ENCODE measurements around the gene SMCR8.
"Not testable (repeated sequence)": the region's sequence is repeated elsewhere in the genome, so short reads cannot be mapped to it uniquely, and the experiment has no call there.

The SMCR8 gene

GRCh38 chr17:18326039-18326438 is 10.9 kb downstream of the SMCR8 start:
- TF ChIP-seq CTCF (conservative IDR thresholded peaks at IDR 0.05), result no peak
- no peak for TF ChIP-seq ZFX (IDR thresholded peaks at IDR 0.05)

GRCh38 chr17:18326572-18326971 is 11.5 kb downstream of the SMCR8 start:
- no peak for TF ChIP-seq CTCF (conservative IDR thresholded peaks at IDR 0.05)
- TF ChIP-seq ZFX (IDR thresholded peaks at IDR 0.05), result no peak
- H3K27ac ChIP-seq, result no peak overlapping the region

More at GRCh38 chr17:18326039-18326438, 10.9 kb downstream of the SMCR8 start:
- no peak overlapping the region for H3K27ac ChIP-seq

- no peak for TF ChIP-seq CTCF (conservative IDR thresholded peaks at IDR 0.05)
- no peak overlapping the region for H3K27ac ChIP-seq
These were observed 12.0 kb downstream of the SMCR8 start for GRCh38 chr17:18327093-18327492.

GRCh38 chr17:18327556-18327955 is 12.5 kb downstream of the SMCR8 start:
- TF ChIP-seq ZFX (IDR thresholded peaks at IDR 0.05), result no peak
- no peak for TF ChIP-seq CTCF (conservative IDR thresholded peaks at IDR 0.05)
- no peak overlapping the region for H3K27ac ChIP-seq

GRCh38 chr17:18328643-18329204 is 13.6 kb downstream of the SMCR8 start:
- TF ChIP-seq CTCF (conservative IDR thresholded peaks at IDR 0.05) (no peak), ZFX (IDR thresholded peaks at IDR 0.05) (no peak)
- H3K27ac ChIP-seq, result no peak overlapping the region

GRCh38 chr17:18331879-18332278 is 16.8 kb downstream of the SMCR8 start:
- TF ChIP-seq ZFX (IDR thresholded peaks at IDR 0.05) (no peak), CTCF (conservative IDR thresholded peaks at IDR 0.05) (no peak)
- no peak overlapping the region for H3K27ac ChIP-seq

GRCh38 chr17:18332909-18333489 is 17.9 kb downstream of the SMCR8 start:
- H3K27ac ChIP-seq, result no peak overlapping the region
- TF ChIP-seq CTCF (conservative IDR thresholded peaks at IDR 0.05) (no peak), ZFX (IDR thresholded peaks at IDR 0.05) (no peak)

GRCh38 chr17:18338158-18338557 is 23.1 kb downstream of the SMCR8 start:
- not testable (repeated sequence) for H3K27ac ChIP-seq
